ENCODE measurements around the gene KANK4.

KANK4 gene

GRCh38 chr1:62361431-62361830 is 42.2 kb upstream of the KANK4 start:
- TF ChIP-seq CTCF (IDR thresholded peaks at IDR 0.05; ENCODE audit: insufficient read depth, low read depth, low read length, missing control alignments), result no peak
- DNase-seq (ENCODE audit: low read depth), result no peak
- no peak overlapping the region for H3K4me3 ChIP-seq (ENCODE audit: low read depth, low read length)

- no peak for TF ChIP-seq CTCF (IDR thresholded peaks at IDR 0.05; ENCODE audit: insufficient read depth, low read depth, low read length, missing control alignments)
- no peak for DNase-seq (ENCODE audit: low read depth)
- no peak overlapping the region for H3K4me3 ChIP-seq (ENCODE audit: low read depth, low read length)
Measured at GRCh38 chr1:62358665-62359373, 39.6 kb upstream of the KANK4 start.

- H3K4me3 ChIP-seq (ENCODE audit: low read depth, low read length), result no peak overlapping the region
- TF ChIP-seq CTCF (IDR thresholded peaks at IDR 0.05; ENCODE audit: insufficient read depth, low read depth, low read length, missing control alignments), result no peak
- DNase-seq (ENCODE audit: low read depth), result no peak
Measured at GRCh38 chr1:62357916-62358315, 38.7 kb upstream of the KANK4 start.

GRCh38 chr1:62356257-62356835 is 37.1 kb upstream of the KANK4 start:
- peak; percentile 7 for DNase-seq (ENCODE audit: low read depth)
- no peak overlapping the region for H3K4me3 ChIP-seq (ENCODE audit: low read depth, low read length)
- no peak for TF ChIP-seq CTCF (IDR thresholded peaks at IDR 0.05; ENCODE audit: insufficient read depth, low read depth, low read length, missing control alignments)

- no peak for TF ChIP-seq CTCF (IDR thresholded peaks at IDR 0.05; ENCODE audit: insufficient read depth, low read depth, low read length, missing control alignments)
- no peak for DNase-seq (ENCODE audit: low read depth)
- no peak overlapping the region for H3K4me3 ChIP-seq (ENCODE audit: low read depth, low read length)
Measured at GRCh38 chr1:62355095-62355494, 35.9 kb upstream of the KANK4 start.

GRCh38 chr1:62353853-62354252 is 34.6 kb upstream of the KANK4 start:
- no peak for DNase-seq (ENCODE audit: low read depth)
- TF ChIP-seq CTCF (IDR thresholded peaks at IDR 0.05; ENCODE audit: insufficient read depth, low read depth, low read length, missing control alignments), result no peak
- H3K4me3 ChIP-seq (ENCODE audit: low read depth, low read length), result no peak overlapping the region

GRCh38 chr1:62352387-62352786 is 33.2 kb upstream of the KANK4 start:
- DNase-seq (ENCODE audit: low read depth), result no peak
- H3K4me3 ChIP-seq (ENCODE audit: low read depth, low read length), result no peak overlapping the region
- no peak for TF ChIP-seq CTCF (IDR thresholded peaks at IDR 0.05; ENCODE audit: insufficient read depth, low read depth, low read length, missing control alignments)
